H9 (cell line): ENCODE data around the gene EPHA4. TPM values are rescaled to one million over a fixed set of nuclear protein-coding genes. Genes with fewer than 3 reads are reported as not detected.

ENCODE experiments used
- DNase-seq: peaks from one replicate; pipeline ENCODE4 v3.0.0-alpha.2; 2017
- H2AFZ ChIP-seq: one replicate; pipeline ENCODE4 v1.6.1; 2013; ENCODE audit warnings: mild to moderate bottlenecking, low read length, control low read depth, moderate library complexity
- H2AK5ac ChIP-seq: 2 replicates; pipeline ENCODE4 v1.6.1; 2013; ENCODE audit warnings: low read length, control low read depth, mixed read lengths; ENCODE audit not compliant: insufficient read length
- H2BK120ac ChIP-seq: one replicate; pipeline ENCODE4 v1.6.1; 2013; ENCODE audit warnings: low read depth, mild to moderate bottlenecking, low read length, control low read depth, inconsistent platforms; ENCODE audit not compliant: poor library complexity, severe bottlenecking
- H2BK12ac ChIP-seq: 2 replicates; pipeline ENCODE4 v1.6.1; 2013; ENCODE audit warnings: low read length, control low read depth, mixed read lengths, low read depth; ENCODE audit not compliant: insufficient read length
- H2BK15ac ChIP-seq: 2 replicates; pipeline ENCODE4 v1.6.1; 2013; ENCODE audit warnings: low read depth, low read length, control low read depth
- H2BK20ac ChIP-seq: one replicate; pipeline ENCODE4 v1.6.1; 2013; ENCODE audit warnings: low read depth, mild to moderate bottlenecking, low read length, control low read depth, inconsistent platforms; ENCODE audit not compliant: poor library complexity, severe bottlenecking
- H2BK5ac ChIP-seq: 2 replicates; pipeline ENCODE4 v1.6.1; 2013; ENCODE audit warnings: low read length, control low read depth, mixed read lengths; ENCODE audit not compliant: insufficient read length
- H3K14ac ChIP-seq: 2 replicates; pipeline ENCODE4 v1.6.1; 2013; ENCODE audit warnings: low read length, control low read depth; ENCODE audit not compliant: insufficient read depth
- H3K18ac ChIP-seq: 2 replicates; pipeline ENCODE4 v1.6.1; 2013; ENCODE audit warnings: low read depth, mild to moderate bottlenecking, mixed read lengths, low read length, control low read depth; ENCODE audit not compliant: insufficient read length
- H3K23ac ChIP-seq: 2 replicates; pipeline ENCODE4 v1.6.1; 2013; ENCODE audit warnings: low read length, control low read depth, mixed read lengths, low read depth; ENCODE audit not compliant: insufficient read length
- H3K23me2 ChIP-seq: 2 replicates; pipeline ENCODE4 v1.6.1; 2013; ENCODE audit warnings: low read depth, mild to moderate bottlenecking, mixed read lengths, low read length, control low read depth; ENCODE audit not compliant: insufficient read length, poor library complexity, severe bottlenecking
- H3K27ac ChIP-seq: 2 replicates; pipeline ENCODE4 v1.5.1; 2013; ENCODE audit warnings: low read length, control low read depth, mixed read lengths, low read depth; ENCODE audit not compliant: insufficient read length
- H3K27me3 ChIP-seq: 2 replicates; pipeline ENCODE4 v1.6.1; 2013; ENCODE audit warnings: low read length, control low read depth, inconsistent platforms; ENCODE audit not compliant: insufficient read depth
- H3K4ac ChIP-seq: 2 replicates; pipeline ENCODE4 v1.6.1; 2013; ENCODE audit warnings: low read depth, mild to moderate bottlenecking, control low read depth, inconsistent platforms, low read length, moderate library complexity
- H3K4me1 ChIP-seq: 2 replicates; pipeline ENCODE4 v1.6.1; 2013; ENCODE audit warnings: low read length, control low read depth, inconsistent platforms; ENCODE audit not compliant: insufficient read depth
- H3K4me2 ChIP-seq: 2 replicates; pipeline ENCODE4 v1.6.1; 2013; ENCODE audit warnings: low read length, control low read depth, mixed read lengths; ENCODE audit not compliant: insufficient read length, insufficient read depth
- H3K56ac ChIP-seq: 2 replicates; pipeline ENCODE4 v1.6.1; 2013; ENCODE audit warnings: low read depth, mild to moderate bottlenecking, mixed read lengths, low read length, control low read depth; ENCODE audit not compliant: insufficient read length
- H3K79me1 ChIP-seq: 2 replicates; pipeline ENCODE4 v1.6.1; 2013; ENCODE audit warnings: low read depth, mild to moderate bottlenecking, moderate library complexity, low read length, control low read depth, inconsistent platforms; ENCODE audit not compliant: insufficient read depth, poor library complexity, severe bottlenecking
- H3K79me2 ChIP-seq: 2 replicates; pipeline ENCODE4 v1.6.1; 2013; ENCODE audit warnings: low read length, control low read depth, inconsistent platforms; ENCODE audit not compliant: insufficient read depth
- H3K9ac ChIP-seq: 2 replicates; pipeline ENCODE4 v1.6.1; 2013; ENCODE audit warnings: low read length, control low read depth, mixed read lengths; ENCODE audit not compliant: insufficient read length; ENCODE audit errors: extremely low read depth
- H3K9me3 ChIP-seq: one replicate; pipeline ENCODE4 v1.6.1; 2013; ENCODE audit warnings: low read depth, low read length, inconsistent platforms; ENCODE audit not compliant: control insufficient read depth
- H3T11ph ChIP-seq: one replicate; pipeline ENCODE4 v1.6.1; 2013; ENCODE audit warnings: mild to moderate bottlenecking, low read length, control low read depth, inconsistent platforms
- H4K20me1 ChIP-seq: one replicate; pipeline ENCODE4 v1.6.1; 2013; ENCODE audit not compliant: control insufficient read depth, insufficient read length, insufficient read depth
- H4K5ac ChIP-seq: 2 replicates; pipeline ENCODE4 v1.6.1; 2013; ENCODE audit warnings: low read depth, mild to moderate bottlenecking, mixed read lengths, low read length, control low read depth; ENCODE audit not compliant: insufficient read length
- H4K8ac ChIP-seq: replicated peaks from 2 replicates; pipeline ENCODE4 v1.6.1; 2013; ENCODE audit warnings: low read length, control low read depth, mixed read lengths, low read depth; ENCODE audit not compliant: insufficient read length
- H4K91ac ChIP-seq: 2 replicates; pipeline ENCODE4 v1.6.1; 2013; ENCODE audit warnings: low read depth, mild to moderate bottlenecking, moderate library complexity, mixed read lengths, low read length, control low read depth; ENCODE audit not compliant: insufficient read length
- H3K27ac Mint-ChIP-seq, 3 experiments: 2 replicates in 2 of 3; 3 replicates in 1 of 3; pipeline ENCODE4 v1.8.0; 2020 to 2021; ENCODE audit warnings: mixed read lengths in 3 of 3, mild to moderate bottlenecking in 1 of 3, moderate library complexity in 1 of 3
- H3K27me3 Mint-ChIP-seq: 2 replicates; pipeline ENCODE4 v1.8.0; 2021; ENCODE audit warnings: low read depth, mild to moderate bottlenecking, moderate library complexity, mixed read lengths
- H3K36me3 Mint-ChIP-seq, 3 experiments: 2 replicates in 2 of 3; 3 replicates in 1 of 3; pipeline ENCODE4 v1.8.0; 2020 to 2021; ENCODE audit warnings: low read depth in 3 of 3, mixed read lengths in 3 of 3; ENCODE audit not compliant: insufficient read depth in 1 of 3
- H3K4me1 Mint-ChIP-seq, 2 experiments: 2 replicates each; pipeline ENCODE4 v1.8.0; 2020; ENCODE audit warnings: mixed read lengths in 2 of 2
- H3K4me3 Mint-ChIP-seq, 2 experiments: 2 replicates in 1 of 2; 3 replicates in 1 of 2; pipeline ENCODE4 v1.8.0; 2020 to 2021; ENCODE audit warnings: mild to moderate bottlenecking in 2 of 2, mixed read lengths in 2 of 2, moderate library complexity in 1 of 2
- H3K9me3 Mint-ChIP-seq, 2 experiments: 2 replicates in 1 of 2; 3 replicates in 1 of 2; pipeline ENCODE4 v1.8.0; 2020; ENCODE audit warnings: mild to moderate bottlenecking in 2 of 2, mixed read lengths in 2 of 2, moderate library complexity in 1 of 2
- WGBS: extraction: QIAGEN DNeasy Blood & Tissue Kit; methylation state at CpG from one replicate; pipeline ENCODE4 v1.1.7; 2013; ENCODE audit warnings: missing lambda C conversion rate, low lambda C conversion rate, mixed read lengths; ENCODE audit not compliant: insufficient read length; ENCODE audit errors: extremely low coverage; 5-methylcytosine and 5-hydroxymethylcytosine counted together
- total RNA-seq: library from RNA; stranded (reverse); gene quantifications from 2 replicates; pipeline ENCODE4 v1.2.1, GENCODE V29; 2021
- TF ChIP-seq, protein P1 (sequence below): fragments of 200-600 bp; sonication (generic); conservative IDR thresholded peaks from 3 replicates; pipeline ENCODE4 v1.8.0; 2021; ENCODE audit warnings: antibody characterized with exemption, mild to moderate bottlenecking

Gene EPHA4
- total RNA-seq, 1 experiment from 2014 or later: 25.1 TPM

- Histone ChIP-seq H2BK5ac (no peak overlapping the region), H2AFZ (no peak overlapping the region), H2BK120ac (no peak overlapping the region), H4K91ac (no peak overlapping the region), H3K4me1 (peaks cover 2% of the 10 kb centered on the region; the same call in 1 of the 2 replicates), H4K5ac (no peak overlapping the region), H3K27ac (no peak overlapping the region), H3K18ac (no peak overlapping the region), H3K4ac (no peak overlapping the region), H3K9ac (no peak overlapping the region), H3K9me3 (no peaks in the 10 kb centered on the region), H3K4me2 (no peak overlapping the region), H3K79me1 (no peaks in the 10 kb centered on the region), H2BK12ac (no peak overlapping the region), H2BK15ac (no peak overlapping the region), H3K79me2 (no peaks in the 10 kb centered on the region; the same call in 1 of the 2 replicates), H3K27me3 (no peaks in the 10 kb centered on the region), H3K56ac (no peak overlapping the region), H4K20me1 (no peaks in the 10 kb centered on the region), H3T11ph (no peak overlapping the region), H4K8ac (no peak overlapping the region), H3K14ac (no peak overlapping the region), H2BK20ac (no peak overlapping the region), H3K23ac (no peak overlapping the region), H3K23me2 (no peaks in the 10 kb centered on the region), H2AK5ac (no peak overlapping the region)
- H3K4me1 Mint-ChIP-seq: peaks cover 20 to 63% of the 10 kb centered on the region in 2 experiments
- TF ChIP-seq, protein P1, sequence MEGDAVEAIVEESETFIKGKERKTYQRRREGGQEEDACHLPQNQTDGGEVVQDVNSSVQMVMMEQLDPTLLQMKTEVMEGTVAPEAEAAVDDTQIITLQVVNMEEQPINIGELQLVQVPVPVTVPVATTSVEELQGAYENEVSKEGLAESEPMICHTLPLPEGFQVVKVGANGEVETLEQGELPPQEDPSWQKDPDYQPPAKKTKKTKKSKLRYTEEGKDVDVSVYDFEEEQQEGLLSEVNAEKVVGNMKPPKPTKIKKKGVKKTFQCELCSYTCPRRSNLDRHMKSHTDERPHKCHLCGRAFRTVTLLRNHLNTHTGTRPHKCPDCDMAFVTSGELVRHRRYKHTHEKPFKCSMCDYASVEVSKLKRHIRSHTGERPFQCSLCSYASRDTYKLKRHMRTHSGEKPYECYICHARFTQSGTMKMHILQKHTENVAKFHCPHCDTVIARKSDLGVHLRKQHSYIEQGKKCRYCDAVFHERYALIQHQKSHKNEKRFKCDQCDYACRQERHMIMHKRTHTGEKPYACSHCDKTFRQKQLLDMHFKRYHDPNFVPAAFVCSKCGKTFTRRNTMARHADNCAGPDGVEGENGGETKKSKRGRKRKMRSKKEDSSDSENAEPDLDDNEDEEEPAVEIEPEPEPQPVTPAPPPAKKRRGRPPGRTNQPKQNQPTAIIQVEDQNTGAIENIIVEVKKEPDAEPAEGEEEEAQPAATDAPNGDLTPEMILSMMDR: no peak
- no peak overlapping the region for H3K4me3 Mint-ChIP-seq
- H3K27ac Mint-ChIP-seq: no peak overlapping the region
- no peaks in the 10 kb centered on the region for H3K9me3 Mint-ChIP-seq
- DNase-seq: no peak
- H3K36me3 Mint-ChIP-seq: peaks cover 0 to 6% (median 0%) of the 10 kb centered on the region in 3 experiments; a peak in 2 of 7 replicates
- no CpG with 5 or more reads among the region's 2 CpGs for WGBS
- peaks cover 34% of the 10 kb centered on the region for H3K27me3 Mint-ChIP-seq
Observed at GRCh38 chr2:221460136-221460535, 112.0 kb downstream of the EPHA4 start.
